Neural crest cell (in vitro differentiated cells): ENCODE results near the gene BAIAP2. TPM values are rescaled to one million over a fixed set of nuclear protein-coding genes. Genes with fewer than 3 reads are reported as not detected.

ENCODE experiments used
- DNase-seq: peaks from one replicate; pipeline ENCODE4 v3.0.0; 2021; ENCODE audit warnings: low read depth, mixed read lengths, low spot score
- H3K27ac Mint-ChIP-seq: one replicate; pipeline ENCODE4 v1.8.0; 2021; ENCODE audit warnings: mild to moderate bottlenecking, mixed read lengths; ENCODE audit not compliant: unreplicated experiment
- H3K27me3 Mint-ChIP-seq: 2 replicates; pipeline ENCODE4 v1.8.0; 2021; ENCODE audit warnings: low read depth, mild to moderate bottlenecking, mixed read lengths
- H3K36me3 Mint-ChIP-seq: 2 replicates; pipeline ENCODE4 v1.8.0; 2021; ENCODE audit warnings: low read depth, mild to moderate bottlenecking, mixed read lengths
- H3K4me1 Mint-ChIP-seq: 2 replicates; pipeline ENCODE4 v1.8.0; 2021; ENCODE audit warnings: mixed read lengths
- H3K4me3 Mint-ChIP-seq: one replicate; pipeline ENCODE4 v1.8.0; 2021; ENCODE audit warnings: mild to moderate bottlenecking, mixed read lengths
- H3K9me3 Mint-ChIP-seq: 2 replicates; pipeline ENCODE4 v1.8.0; 2021; ENCODE audit warnings: mixed read lengths
- total RNA-seq: library from RNA; stranded (reverse); gene quantifications from 2 replicates; pipeline ENCODE4 v1.2.1, GENCODE V29; 2021
- TF ChIP-seq, protein P1 (sequence below): fragments of 200-600 bp; sonication (generic); conservative IDR thresholded peaks from 2 replicates; pipeline ENCODE4 v1.5.0; 2021; ENCODE audit warnings: antibody characterized with exemption, mild to moderate bottlenecking

BAIAP2 gene
- total RNA-seq, 1 donor from 2014 or later = 47.5 TPM

DNA sequence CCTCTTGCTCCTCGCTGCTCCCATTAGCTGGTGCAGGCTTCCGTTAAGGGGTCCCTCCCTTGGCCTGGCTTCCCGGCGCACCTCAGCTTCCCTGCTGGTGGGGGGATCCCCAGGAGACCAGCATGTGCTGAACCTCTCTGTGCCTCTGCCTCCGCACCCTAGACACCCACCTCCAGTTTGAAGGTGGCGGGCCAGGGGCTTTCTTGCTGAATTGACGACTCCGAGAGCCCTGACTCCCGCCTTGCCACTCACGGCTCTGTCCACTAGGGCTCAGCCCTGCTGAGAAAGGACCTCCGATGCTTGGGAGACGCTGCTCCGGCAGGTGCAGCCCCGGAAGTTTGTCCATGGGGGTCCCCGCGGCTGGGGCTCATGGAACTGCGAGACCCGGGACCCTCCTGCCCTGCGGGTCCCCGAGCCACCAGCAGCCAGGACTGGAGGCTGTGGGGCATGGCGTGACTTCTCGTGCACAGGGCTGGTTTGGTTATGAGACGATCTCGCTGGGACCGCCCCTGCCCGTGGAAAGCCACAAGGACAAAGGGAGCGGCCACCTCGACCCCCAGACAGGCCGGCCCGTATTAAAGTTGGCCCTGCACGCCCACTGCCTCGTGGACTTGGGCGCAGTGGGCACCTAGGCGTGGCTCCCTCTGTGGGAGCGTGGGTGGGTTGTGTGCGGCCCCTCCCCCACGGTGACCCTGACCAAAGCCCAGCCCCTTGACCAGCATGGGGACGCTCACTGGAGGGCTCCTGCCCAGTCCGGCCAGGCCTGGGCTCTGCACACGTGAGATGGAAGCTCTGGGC is 35.2 kb upstream of the BAIAP2 start:
- TF ChIP-seq, protein P1, sequence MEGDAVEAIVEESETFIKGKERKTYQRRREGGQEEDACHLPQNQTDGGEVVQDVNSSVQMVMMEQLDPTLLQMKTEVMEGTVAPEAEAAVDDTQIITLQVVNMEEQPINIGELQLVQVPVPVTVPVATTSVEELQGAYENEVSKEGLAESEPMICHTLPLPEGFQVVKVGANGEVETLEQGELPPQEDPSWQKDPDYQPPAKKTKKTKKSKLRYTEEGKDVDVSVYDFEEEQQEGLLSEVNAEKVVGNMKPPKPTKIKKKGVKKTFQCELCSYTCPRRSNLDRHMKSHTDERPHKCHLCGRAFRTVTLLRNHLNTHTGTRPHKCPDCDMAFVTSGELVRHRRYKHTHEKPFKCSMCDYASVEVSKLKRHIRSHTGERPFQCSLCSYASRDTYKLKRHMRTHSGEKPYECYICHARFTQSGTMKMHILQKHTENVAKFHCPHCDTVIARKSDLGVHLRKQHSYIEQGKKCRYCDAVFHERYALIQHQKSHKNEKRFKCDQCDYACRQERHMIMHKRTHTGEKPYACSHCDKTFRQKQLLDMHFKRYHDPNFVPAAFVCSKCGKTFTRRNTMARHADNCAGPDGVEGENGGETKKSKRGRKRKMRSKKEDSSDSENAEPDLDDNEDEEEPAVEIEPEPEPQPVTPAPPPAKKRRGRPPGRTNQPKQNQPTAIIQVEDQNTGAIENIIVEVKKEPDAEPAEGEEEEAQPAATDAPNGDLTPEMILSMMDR = no peak
- peaks cover 16% of the 10 kb centered on the region for H3K4me1 Mint-ChIP-seq
- no peak for DNase-seq
- H3K36me3 Mint-ChIP-seq = no peaks in the 10 kb centered on the region
- H3K27ac Mint-ChIP-seq = no peak overlapping the region
- no peaks in the 10 kb centered on the region for H3K9me3 Mint-ChIP-seq
- no peak overlapping the region for H3K4me3 Mint-ChIP-seq
- H3K27me3 Mint-ChIP-seq = peaks cover 28% of the 10 kb centered on the region

DNA sequence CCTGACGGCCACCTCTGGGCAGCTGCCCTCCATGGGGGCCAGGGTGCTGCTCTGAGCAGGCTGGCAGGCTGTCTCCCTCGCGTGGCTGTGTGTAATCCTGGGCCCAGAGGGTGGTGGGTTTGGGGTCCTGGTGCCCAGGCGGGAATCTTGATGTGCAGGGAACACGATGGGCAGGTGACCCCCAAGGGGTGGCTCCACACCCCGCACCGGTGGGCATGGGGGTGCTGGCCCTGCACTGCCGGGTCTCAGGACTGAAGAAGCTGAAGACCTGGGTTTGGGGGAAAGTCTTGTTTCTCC is 34.7 kb upstream of the BAIAP2 start:
- Mint-ChIP-seq H3K4me1 (peaks cover 18% of the 10 kb centered on the region), H3K27ac (no peak overlapping the region), H3K9me3 (no peaks in the 10 kb centered on the region), H3K36me3 (no peaks in the 10 kb centered on the region), H3K4me3 (no peak overlapping the region), H3K27me3 (peaks cover 34% of the 10 kb centered on the region)
- TF ChIP-seq, protein P1 = no peak
- no peak for DNase-seq

DNA sequence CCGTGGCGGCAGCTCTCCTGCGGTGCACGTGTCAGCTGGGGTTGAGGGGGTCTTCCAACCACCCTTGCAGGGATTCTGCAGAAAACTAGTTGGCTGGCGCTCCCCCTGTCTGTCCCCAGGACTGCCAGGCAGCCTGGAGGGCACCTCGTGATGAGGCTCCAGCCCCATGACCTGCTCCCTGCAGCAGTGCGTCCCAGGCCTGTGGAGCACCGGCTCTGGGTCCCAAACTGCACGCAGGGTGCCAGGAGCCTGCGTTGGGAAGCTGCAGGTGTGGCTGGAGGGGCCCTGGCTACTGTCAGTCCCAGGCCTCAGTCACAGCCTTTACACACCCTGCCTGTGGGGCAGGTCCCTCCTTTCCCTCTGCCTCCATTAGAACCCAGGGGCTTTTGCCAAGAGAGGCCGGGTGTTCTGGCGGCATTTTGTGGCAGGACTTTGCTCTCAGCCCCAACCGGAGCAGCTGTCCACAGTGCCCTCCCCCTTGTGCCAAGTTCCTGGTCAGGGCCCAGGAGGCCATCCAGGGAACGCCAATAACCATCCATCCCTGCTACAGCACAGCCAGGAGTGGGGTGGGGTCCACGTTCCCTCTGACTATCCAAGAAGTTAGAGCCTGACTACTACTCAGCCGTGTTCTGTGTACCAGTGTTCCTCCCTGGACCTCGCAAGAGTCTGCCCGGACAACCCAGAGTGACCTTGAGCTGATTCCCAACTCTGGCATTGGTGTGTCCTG is 34.2 kb upstream of the BAIAP2 start:
- Mint-ChIP-seq H3K9me3 (no peaks in the 10 kb centered on the region), H3K4me3 (no peak overlapping the region), H3K27ac (no peak overlapping the region), H3K27me3 (peaks cover 39% of the 10 kb centered on the region), H3K36me3 (no peaks in the 10 kb centered on the region), H3K4me1 (peaks cover 18% of the 10 kb centered on the region)
- no peak for DNase-seq
- TF ChIP-seq, protein P1 = no peak

DNA sequence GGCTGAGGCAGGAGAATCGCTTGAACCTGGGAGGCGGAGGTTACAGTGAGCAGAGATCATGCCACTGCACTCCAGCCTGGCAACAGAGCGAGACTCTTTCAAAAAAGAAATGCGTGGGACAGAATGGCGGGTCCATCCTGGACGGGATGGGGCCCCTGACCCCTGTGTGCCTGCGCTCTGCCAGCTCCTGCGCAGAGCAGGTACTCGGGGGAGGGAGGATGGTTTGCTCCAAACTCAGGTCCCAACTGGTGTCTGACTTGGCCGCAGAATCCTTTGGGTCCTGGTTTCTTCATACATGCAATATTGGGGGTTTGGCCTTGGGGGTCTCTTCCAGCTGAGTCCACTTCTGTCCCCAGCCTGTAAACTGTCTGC is 33.0 kb upstream of the BAIAP2 start:
- Mint-ChIP-seq H3K27me3 (peaks cover 50% of the 10 kb centered on the region), H3K27ac (no peak overlapping the region), H3K4me3 (peak overlapping the region; percentile 64), H3K36me3 (no peaks in the 10 kb centered on the region), H3K9me3 (no peaks in the 10 kb centered on the region), H3K4me1 (peaks cover 22% of the 10 kb centered on the region)
- no peak for DNase-seq
- TF ChIP-seq, protein P1 = no peak

DNA sequence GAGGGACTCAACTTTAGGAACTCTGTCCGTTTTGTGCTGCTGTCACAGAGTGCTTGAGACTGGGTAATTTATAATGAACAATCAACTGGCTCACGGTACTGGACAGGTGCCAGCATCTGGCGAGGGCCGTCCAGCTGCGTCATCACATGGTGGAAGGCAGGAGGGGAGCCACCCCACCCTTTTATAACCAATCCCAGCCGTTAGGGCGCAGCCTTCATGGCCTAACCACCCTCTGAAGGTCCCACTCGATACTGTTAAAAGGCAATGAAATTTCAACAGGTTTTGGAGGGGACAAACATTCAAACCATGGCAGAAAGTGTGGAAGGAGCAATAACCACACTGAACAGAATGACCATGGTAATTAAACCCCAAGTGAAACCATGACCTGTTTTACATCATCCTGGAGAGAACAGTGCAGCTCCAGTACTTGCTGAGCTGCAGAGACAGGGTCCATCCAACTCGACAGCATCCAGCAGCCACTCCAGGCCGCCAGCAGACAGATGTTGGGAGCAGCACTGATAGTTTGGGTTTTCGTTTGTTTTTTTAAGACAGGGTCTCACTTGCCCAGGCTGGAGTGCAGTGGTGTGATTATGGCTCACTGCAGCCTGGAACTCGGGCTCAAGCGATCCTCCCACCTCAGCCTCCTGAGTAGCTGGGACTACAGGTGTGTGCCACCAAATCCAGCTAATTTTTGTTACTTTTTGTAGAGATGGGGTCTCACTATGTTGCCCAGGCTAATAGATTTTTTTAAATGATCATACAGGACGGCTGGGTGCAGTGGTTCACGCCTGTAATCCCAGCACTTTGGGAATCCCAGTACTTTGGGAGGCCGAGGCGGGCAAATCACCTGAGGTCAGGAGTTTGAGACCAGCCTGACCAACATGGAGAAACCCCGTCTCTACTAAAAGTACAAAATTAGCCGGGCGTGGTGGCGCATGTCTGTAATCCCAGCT is 32.3 kb upstream of the BAIAP2 start:
- Mint-ChIP-seq H3K36me3 (no peaks in the 10 kb centered on the region), H3K27me3 (peaks cover 56% of the 10 kb centered on the region)

More for the DNA sequence above, 32.3 kb upstream of the BAIAP2 start:
- Mint-ChIP-seq H3K4me3 (peak overlapping the region; percentile 64), H3K9me3 (no peaks in the 10 kb centered on the region), H3K4me1 (peaks cover 22% of the 10 kb centered on the region), H3K27ac (no peak overlapping the region)
- no peak for DNase-seq
- TF ChIP-seq, protein P1 = no peak
